Measurements from ENCODE around the gene PKN1. TPM values are rescaled to one million over a fixed set of nuclear protein-coding genes. Genes with fewer than 3 reads are reported as not detected.

The PKN1 gene
- total and polyA plus RNA-seq, 8 donors = 50.5 to 91.5 (median 64.2) TPM

- WGBS, 2 donors = 0 to 1% methylated on average over 17 to 23 of the region's 23 CpGs
- intact Hi-C loops (cut with DNase I) = no loop called here
- peak in 2 of 6 donors; percentile 85 to 88 for DNase-seq
Observed at GRCh38 chr19:14418856-14419105, 14.3 kb upstream of the PKN1 start.

GRCh38 chr19:14419106-14419813 lies 13.8 kb upstream of the PKN1 start, which contains the start of gene DDX39A:
Gene DDX39A, minus strand, starts transcription at chr19:14419341. Its CDS starts 6,121 bp downstream, at chr19:14413220.
- ATAC-seq (peak; percentile 98 to 99 (median 99)), FAIRE-seq (peak; percentile 90)
- WGBS, 2 donors = 1% methylated on average over 54 to 57 of the region's 57 CpGs

More at GRCh38 chr19:14418856-14419105, 14.3 kb upstream of the PKN1 start:
- peak overlapping the region; percentile 79 to 96 (median 82) for H3K4me3 ChIP-seq
- ATAC-seq = peak in 3 of 4 donors; percentile 71 to 87 (median 77)
- TF ChIP-seq CTCF (IDR thresholded peaks at IDR 0.05) = no peak
- peak overlapping the region; percentile 69 to 74 (median 74) for H3K27ac ChIP-seq
- no peaks in the 10 kb centered on the region for H3K36me3 ChIP-seq
- FAIRE-seq = no peak
- H3K9me3 ChIP-seq = no peaks in the 10 kb centered on the region
- H3K27me3 ChIP-seq = no peaks in the 10 kb centered on the region
- H3K4me1 ChIP-seq = peaks cover 0 to 23% (median 0%) of the 10 kb centered on the region in 3 donors

GRCh38 chr19:14425696-14426138 lies 7.4 kb upstream of the PKN1 start:
- ATAC-seq = no peak
- intact Hi-C loops (cut with DNase I) = no loop called here
- FAIRE-seq = no peak
- no peaks in the 10 kb centered on the region for H3K27me3 ChIP-seq
- H3K4me3 ChIP-seq = no peak overlapping the region
- WGBS, 2 donors = 67 to 72% methylated on average over 7 of the region's 7 CpGs
- H3K9me3 ChIP-seq = no peaks in the 10 kb centered on the region
- no peak for DNase-seq
- TF ChIP-seq CTCF (IDR thresholded peaks at IDR 0.05) = no peak
- H3K27ac ChIP-seq = no peak overlapping the region
- H3K4me1 ChIP-seq = no peaks in the 10 kb centered on the region
- no peaks in the 10 kb centered on the region for H3K36me3 ChIP-seq

More at GRCh38 chr19:14419106-14419813, 13.8 kb upstream of the PKN1 start, which contains the start of gene DDX39A:
- no peaks in the 10 kb centered on the region for H3K9me3 ChIP-seq
- intact Hi-C loops (cut with DNase I) = no loop called here
- TF ChIP-seq CTCF (IDR thresholded peaks at IDR 0.05) = no peak
- H3K36me3 ChIP-seq = no peaks in the 10 kb centered on the region
- H3K4me3 ChIP-seq = peak within 1 kb of the TSS; percentile 79 to 96 (median 82)
- peak; percentile 90 to 98 (median 98) for DNase-seq
- no peaks in the 10 kb centered on the region for H3K27me3 ChIP-seq
- H3K27ac ChIP-seq = peak within 1 kb of the TSS; percentile 73 to 76 (median 74)
- H3K4me1 ChIP-seq = peaks cover 0 to 23% (median 0%) of the 10 kb centered on the region in 3 donors

- TF ChIP-seq CTCF (IDR thresholded peaks at IDR 0.05) = no peak
- H3K27ac ChIP-seq = no peak overlapping the region
- no peak overlapping the region for H3K4me3 ChIP-seq
- H3K9me3 ChIP-seq = no peaks in the 10 kb centered on the region
- FAIRE-seq (no peak), ATAC-seq (no peak), DNase-seq (no peak)
- H3K27me3 ChIP-seq = no peaks in the 10 kb centered on the region
- no peaks in the 10 kb centered on the region for H3K36me3 ChIP-seq
- 49 to 69% methylated on average over 2 of the region's 2 CpGs for WGBS, 2 donors
- peaks cover 0 to 5% (median 0%) of the 10 kb centered on the region in 3 donors for H3K4me1 ChIP-seq
- intact Hi-C loops (cut with DNase I) = no loop called here
Observed at GRCh38 chr19:14427461-14427860, 5.6 kb upstream of the PKN1 start.

GRCh38 chr19:14428882-14429416 lies 4.2 kb upstream of the PKN1 start:
- Histone ChIP-seq H3K27me3 (no peaks in the 10 kb centered on the region), H3K4me1 (peaks cover 0 to 7% (median 0%) of the 10 kb centered on the region in 3 donors), H3K36me3 (no peaks in the 10 kb centered on the region), H3K9me3 (no peaks in the 10 kb centered on the region), H3K4me3 (no peak overlapping the region), H3K27ac (no peak overlapping the region)
- no peak for TF ChIP-seq CTCF (IDR thresholded peaks at IDR 0.05)
- WGBS, 2 donors = 40 to 42% methylated on average over 4 of the region's 4 CpGs
- ATAC-seq (peak in 1 of 4 donors; percentile 31), FAIRE-seq (no peak), DNase-seq (no peak)
- intact Hi-C loops (cut with DNase I) = no loop called here

Data from pancreas (tissue), 10 donors.